Measurements from ENCODE around the gene IVL.

DNA sequence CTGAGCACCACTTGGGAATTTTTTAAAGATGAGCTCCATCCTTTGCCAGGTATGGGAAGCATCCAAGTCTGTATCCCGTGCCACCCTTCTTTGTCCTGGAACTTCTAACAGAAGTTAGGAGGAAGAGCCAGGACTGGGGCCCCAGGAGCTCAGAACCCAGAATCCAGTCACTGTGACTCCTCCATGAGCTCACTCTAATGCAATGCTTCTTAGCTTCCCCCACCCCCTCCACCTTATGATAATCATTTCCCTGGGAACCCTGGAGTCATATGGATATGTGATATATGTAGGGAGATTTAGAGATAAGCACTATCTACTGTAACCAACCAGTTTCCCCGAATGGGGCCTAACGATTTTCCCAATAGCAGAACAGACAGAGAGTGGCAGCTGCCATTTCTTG is 37.9 kb downstream of the IVL start:
- TF ChIP-seq POLR2A (IDR thresholded peaks at IDR 0.05) = no peak
- TF ChIP-seq, protein P1, sequence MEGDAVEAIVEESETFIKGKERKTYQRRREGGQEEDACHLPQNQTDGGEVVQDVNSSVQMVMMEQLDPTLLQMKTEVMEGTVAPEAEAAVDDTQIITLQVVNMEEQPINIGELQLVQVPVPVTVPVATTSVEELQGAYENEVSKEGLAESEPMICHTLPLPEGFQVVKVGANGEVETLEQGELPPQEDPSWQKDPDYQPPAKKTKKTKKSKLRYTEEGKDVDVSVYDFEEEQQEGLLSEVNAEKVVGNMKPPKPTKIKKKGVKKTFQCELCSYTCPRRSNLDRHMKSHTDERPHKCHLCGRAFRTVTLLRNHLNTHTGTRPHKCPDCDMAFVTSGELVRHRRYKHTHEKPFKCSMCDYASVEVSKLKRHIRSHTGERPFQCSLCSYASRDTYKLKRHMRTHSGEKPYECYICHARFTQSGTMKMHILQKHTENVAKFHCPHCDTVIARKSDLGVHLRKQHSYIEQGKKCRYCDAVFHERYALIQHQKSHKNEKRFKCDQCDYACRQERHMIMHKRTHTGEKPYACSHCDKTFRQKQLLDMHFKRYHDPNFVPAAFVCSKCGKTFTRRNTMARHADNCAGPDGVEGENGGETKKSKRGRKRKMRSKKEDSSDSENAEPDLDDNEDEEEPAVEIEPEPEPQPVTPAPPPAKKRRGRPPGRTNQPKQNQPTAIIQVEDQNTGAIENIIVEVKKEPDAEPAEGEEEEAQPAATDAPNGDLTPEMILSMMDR (IDR thresholded peaks at IDR 0.05) = no peak
